ENCODE measurements around the gene PYDC2.

The PYDC2 gene

DNA sequence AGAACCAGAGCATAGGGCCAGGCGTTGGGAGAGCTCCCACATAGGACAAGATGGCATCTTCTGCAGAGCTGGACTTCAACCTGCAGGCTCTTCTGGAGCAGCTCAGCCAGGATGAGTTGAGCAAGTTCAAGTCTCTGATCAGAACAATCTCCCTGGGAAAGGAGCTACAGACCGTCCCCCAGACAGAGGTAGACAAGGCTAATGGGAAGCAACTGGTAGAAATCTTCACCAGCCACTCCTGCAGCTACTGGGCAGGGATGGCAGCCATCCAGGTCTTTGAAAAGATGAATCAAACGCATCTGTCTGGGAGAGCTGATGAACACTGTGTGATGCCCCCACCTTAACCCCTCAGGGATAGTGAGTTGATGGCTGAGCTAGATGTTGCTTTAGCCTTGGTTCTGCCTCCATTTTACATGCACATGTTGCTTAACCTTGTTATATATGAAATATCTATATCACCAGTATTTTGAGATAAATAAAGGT, at the start of gene PYDC2:
Gene PYDC2 (plus strand): TSS at position 51 of the 483 bp plus-strand sequence. CDS start 0 bp downstream, at position 51.
- DNase-seq: no peak

DNA sequence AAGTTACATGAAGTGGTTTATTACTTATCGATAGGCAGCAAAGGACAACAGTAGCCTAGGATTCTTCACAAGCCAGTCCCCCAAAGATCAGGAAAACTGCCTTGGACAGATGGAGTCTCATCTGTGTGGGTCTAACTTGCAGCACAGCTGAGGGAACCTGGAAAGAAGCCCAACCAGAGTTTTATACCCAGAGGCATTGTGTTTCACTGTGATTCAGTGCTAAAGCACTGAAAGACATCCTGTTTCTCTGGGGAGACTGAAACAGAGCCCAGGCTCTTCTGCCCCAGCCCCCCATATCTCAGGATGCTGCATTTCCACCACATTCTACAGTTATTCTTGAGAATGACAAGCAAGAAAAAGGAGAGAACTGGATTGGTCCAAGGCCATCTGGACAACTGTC, 48.2 kb upstream of the PYDC2 start:
- no peak for DNase-seq

DNA sequence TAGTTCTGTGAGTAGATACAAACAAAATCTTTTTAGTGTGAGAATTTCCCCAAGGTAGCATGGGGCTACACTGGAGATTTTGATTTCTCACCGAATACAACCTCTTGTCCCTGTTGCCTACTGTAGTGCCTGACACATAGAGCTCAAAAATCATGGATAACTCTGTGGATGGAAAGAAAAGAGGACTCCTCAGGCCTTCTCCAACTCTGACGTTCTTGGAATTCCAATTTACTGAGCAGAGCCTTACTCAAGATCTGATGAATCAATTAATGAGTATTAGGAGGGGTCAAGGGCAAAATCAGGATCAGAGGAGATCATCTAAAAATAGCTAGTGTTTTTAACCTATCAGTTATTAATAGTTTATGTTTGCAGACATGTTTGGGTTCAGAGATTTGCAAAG, 46.7 kb upstream of the PYDC2 start:
- DNase-seq: no peak

DNA sequence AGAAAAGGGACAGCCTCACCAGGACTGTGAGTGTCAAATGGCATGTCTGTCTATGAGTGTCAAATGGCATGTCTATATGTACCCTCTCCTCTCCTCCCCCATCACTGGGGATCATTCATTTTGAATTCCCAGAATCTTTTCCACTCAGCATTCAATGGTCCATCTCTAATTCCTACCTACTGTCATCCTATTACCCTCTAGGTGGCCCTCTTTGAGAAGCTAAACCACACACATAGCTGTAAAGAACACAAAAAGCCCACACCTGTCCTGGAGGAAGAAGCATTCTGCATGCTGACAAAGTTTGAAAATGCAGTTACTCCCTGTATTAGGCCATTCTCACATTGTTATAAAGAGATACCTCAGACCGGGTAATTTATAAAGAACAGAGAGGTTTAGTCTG, 46.2 kb upstream of the PYDC2 start:
- no peak for DNase-seq

DNA sequence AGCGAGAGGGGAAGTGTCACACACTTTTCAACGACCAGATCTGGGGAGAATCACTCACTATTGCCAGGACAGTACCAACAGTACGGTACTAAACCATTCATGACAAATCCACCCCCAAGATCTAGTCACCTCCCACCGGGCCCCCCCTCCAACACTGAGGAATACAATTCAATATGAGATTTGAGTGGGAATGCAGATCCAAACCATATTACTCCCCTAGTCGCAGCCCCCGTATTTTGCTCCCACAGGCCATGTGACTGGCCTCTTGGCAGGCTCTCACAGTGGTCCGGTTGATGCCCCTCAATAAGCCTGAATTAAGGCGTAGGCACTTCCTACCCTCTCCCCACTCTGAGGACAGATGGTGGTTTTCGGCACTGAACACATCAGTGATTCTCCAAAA, 45.4 kb upstream of the PYDC2 start:
- DNase-seq: no peak

DNA sequence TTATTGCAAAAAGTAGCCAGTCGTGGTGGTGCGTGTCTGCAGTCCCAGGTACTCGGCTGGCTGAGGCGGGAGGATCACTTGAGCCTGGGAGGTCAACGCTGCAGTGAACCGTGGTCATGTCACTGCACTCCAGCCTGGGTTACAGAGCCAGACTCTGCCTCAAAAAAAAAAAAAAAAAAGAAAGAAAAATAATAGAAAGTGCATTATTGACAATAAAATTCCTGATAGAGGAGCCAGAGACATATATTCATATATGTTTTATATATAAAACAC, 43.6 kb upstream of the PYDC2 start:
- no peak for DNase-seq

DNA sequence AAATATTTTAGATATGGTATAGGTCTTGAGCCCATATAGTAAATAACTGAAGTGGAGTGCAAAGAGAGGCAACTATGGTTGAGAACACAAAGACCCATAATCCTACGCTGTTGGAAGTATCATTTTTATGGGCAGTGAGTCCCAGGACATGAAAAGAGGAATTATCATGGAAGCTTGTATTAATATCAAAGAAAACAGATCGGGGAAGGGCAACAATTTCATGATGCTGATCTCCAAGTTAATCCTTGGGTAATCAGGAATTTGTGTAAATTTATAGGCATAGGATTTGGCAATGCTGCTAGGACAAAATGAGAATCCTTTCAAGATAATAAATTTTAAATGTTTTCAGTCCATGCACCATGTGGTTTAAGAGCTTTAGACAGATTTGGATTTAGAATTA, 40.2 kb upstream of the PYDC2 start:
- no peak for DNase-seq

DNA sequence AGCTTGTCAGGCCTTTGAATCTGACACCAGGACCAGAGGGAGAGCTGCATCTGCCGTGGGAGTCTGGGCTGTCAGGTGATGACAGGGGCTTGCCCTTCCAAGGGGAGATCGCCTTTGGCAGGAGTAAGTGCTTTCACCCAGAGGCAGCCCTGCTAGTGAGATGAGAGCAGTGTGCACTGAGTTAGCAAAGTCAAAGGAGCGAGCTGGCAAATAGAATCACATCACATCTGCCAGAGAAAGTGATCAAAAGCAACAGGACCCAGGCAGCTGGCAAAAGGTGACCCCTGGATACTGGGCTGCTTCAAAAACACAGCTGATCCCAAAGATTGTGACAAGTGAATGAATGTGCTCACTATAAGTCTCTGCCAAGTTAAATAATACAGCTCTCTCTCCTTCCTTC, 36.1 kb upstream of the PYDC2 start:
- peak; percentile 81 for DNase-seq

DNA sequence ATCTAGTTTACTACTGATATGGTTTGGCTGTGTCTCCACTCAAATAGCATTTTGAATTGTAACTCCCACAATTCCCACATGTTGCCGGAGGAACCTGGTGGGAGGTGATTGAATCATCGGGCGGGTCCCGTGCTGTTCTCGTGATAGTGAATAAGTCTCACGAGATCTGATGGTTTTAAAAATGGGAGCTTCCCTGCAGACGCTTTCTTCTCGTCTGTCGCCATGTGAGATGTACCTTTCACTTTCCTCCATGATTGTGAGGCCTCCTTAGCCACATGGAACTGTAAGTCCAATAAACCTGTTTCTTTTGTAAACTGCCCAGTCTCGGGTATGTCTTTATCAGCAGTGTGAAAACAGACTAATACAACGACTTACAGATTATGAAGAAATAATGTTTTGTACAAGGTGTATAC, 35.6 kb upstream of the PYDC2 start:
- DNase-seq: peak; percentile 65

DNA sequence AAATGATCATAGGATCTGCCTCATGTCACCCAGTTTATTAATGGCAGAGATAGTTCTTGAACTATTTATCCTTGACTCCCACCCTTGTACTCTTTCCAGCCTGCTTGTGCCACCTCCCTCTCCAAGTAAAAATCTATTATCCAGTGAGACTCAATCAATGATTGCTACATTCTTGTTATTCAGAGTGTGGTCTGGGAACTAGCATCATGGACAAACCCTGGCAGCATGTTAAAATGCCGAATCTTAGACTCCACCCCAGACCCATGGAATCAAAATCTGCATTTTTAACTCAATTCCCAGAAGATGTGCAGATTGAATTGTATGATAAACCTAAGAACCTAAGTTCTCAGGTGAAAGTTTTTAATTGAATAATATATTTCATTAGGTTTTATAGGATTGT, 34.7 kb upstream of the PYDC2 start:
- no peak for DNase-seq

DNA sequence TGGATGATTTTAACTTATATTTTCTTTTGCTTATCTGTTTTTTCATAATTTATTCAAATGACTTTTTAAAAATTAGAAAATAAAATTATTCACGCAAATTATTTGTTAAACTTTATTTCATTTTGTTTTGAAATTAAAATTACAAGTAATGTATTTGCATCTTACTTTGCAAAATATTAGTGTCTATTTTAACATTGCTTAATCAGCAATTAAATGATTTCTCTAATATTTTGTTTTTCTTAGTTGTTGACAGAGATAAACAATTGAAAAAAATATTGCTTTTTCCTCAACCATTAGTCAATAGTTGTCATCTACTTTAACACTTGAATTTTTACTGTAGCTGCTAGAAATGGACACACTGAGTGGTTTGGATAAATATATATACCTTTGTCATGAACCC, 32.8 kb upstream of the PYDC2 start:
- no peak for DNase-seq

DNA sequence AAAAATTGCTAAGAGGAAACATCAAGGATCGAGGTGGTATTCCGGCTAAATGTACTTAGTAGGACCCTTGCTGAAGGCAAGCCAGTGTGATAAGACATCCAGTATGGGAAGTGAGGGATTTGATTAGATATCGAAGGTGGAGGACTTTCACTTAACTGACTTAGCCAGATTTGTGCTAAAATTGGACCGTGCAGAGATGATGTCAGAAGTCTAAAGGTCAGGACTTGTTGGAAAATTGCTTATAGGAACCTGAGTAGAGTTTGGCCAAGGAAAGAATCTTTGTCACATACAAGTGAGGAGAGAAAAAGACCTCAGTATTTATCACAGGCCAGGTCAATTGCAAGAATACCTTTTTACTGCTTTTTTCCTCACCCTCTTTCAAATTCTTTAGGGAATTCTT, 30.9 kb upstream of the PYDC2 start:
- no peak for DNase-seq

DNA sequence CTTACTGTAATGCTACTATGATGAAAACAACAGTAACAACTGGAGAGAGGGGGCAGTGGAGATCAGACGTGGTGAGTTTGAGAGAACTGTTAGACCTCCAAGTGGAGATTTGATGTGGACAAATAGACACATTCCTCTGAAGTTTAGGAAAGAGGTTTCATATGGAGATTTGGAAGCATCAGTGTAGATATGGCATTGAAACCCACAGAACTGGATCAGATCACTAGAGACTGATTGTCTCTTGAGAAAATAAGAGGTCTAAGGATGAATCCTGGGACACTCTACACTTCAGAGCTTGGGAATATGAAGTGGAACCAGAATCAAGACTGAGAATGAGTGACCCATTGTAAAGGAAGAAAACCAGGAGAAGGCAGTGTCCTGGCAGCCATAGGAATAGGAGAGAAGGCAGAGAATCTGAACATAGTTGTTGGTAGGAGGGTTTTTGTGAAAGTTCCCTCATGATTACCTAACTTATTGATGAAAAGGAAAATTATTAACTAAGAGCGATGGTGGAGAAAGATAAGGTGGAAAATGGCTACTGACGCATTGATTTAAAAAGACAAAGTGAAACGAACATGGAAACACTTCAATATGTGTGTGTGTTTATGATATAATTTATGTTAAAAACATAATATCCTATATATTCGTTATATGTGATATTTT, 29.7 kb upstream of the PYDC2 start:
- DNase-seq: no peak

DNA sequence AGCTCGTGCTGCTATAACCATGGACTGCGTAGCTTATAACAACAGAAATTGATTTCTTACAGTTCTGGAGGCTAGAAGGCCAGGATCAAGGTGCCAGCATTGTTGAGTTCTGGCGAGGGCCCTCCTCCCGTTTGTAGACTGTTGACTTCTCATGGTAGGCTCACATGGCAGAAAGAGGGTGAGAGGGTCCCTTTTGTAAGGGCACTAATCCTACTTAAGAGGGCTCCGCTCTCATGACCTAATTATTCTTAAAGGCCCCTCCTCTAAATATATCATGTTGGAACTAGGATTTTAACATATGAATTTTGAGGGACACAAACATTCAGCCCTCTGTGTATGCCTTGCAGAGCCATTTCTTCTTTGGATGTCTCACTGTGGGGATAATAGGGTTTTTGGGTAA, 28.8 kb upstream of the PYDC2 start:
- no peak for DNase-seq

DNA sequence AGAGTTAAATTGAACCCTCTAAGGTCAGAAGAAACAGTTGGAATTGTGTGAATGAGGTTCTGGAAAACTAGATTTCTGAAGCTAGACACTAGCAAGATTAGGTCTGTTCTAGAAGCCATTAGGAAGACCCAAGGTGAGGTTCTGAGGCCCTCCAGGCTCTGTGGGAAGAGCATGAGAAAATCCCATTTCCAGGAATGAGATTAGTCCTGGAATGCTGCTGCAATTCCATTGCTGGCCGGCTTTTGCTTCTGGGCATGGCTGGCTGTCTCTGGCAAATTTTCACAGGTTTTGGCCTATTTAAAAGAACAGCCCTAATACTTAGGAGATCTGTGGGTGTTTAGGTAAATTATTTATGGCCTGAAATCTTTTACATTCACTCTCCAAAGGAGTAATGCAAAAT, 26.9 kb upstream of the PYDC2 start:
- DNase-seq: no peak

DNA sequence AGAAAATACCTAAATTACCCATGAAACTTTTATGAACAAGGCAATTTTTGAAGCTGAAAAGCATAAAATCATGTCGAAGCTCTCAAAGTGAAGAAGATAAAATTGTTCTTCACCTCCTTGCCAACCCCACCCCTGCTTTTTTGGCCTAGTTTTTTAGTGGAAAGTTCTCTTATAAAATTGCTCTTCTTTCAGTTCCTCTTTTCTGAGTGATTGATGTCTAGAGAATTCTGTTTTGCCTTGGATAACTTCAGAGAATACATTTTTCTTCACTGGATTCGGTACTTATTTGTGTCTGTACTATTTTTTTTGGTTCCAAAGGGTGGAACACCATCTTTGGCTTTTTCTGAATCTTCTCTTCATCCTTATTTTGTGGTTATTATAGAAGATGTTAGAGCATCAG, 25.0 kb upstream of the PYDC2 start:
- no peak for DNase-seq

DNA sequence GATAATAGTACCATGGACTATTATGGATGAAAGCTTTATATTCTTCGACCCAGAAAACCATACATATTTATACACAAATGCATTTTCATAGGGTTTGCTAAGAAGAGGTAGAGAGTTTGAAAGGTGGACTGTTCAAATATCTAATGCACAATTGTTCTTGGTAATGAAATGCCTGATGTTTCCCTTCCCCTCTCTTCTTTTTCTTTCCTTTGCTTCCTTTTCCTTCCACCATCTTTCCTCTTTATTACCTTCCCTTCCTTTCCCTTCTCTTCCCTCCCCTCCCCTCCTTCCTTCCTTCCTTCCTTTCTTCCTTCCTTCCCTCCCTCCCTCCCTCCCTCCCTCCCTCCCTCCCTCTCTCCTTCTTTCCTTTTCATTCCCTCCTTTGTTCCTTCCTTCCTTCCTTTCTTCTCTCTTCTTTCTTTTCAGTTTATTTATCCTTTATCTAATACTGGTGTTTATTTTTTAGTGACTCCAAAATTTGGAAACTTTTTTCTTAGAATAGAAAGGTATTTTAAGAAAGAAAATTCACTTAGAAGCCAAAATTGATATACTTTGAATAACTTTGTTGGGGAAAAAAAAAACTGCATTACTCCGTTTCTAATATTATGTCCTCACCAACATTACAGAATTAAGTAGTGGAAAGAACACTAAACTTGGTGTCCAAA, 22.7 kb upstream of the PYDC2 start:
- DNase-seq: no peak

DNA sequence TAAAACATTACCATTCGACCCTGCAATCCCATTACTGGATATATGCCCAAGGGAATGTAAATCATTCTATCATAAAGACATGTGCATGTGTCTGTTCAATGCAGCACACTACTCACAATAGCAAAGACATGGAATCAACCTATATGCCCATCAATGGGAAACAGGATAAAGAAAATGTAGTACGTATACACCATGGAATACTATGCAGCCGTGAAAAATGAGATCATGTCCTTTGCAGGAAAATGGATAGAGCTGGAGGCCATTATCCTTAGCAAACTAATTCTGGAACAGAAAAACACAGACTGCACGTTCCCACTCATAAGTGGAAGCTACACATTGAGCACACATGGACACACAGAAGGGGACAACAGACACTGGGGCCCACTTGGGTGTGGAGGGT, 20.4 kb upstream of the PYDC2 start:
- no peak for DNase-seq

DNA sequence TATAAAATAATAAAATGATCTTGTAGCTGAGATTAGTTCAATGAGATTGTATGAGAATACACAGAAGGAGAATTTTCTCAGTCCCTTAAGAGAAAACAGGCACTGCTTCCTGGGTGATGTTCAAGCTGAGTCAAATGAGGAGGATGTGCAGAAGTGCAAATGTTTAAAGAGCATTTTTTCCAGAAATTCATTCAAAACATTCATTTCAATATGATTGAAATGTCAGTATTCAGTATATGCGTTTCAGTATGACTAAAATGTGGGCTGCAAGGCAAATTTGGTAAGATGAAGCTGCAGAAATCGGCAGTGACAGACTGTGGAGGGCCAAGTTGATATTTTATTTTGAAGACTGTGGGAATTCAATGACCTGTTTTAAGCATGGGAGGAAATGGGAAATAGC, 19.3 kb upstream of the PYDC2 start:
- no peak for DNase-seq

DNA sequence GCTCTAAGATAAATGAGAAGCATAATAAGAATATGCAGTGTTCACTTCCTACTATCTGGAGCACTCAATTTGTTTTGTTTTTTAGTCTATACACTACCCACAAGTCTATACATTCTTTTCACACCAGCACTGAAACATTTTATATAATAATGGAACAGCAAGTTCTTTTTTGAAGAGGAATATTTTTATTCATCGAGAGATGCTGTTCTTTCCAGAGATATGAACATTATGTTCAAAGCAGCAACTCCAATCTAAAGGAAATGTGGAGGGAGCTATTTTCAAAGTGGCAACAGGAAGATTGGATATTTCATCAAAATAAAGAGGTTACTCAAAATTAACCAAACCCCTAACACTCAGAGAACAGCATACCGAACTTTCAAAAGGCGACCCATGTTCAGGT, 16.4 kb upstream of the PYDC2 start:
- DNase-seq: no peak

DNA sequence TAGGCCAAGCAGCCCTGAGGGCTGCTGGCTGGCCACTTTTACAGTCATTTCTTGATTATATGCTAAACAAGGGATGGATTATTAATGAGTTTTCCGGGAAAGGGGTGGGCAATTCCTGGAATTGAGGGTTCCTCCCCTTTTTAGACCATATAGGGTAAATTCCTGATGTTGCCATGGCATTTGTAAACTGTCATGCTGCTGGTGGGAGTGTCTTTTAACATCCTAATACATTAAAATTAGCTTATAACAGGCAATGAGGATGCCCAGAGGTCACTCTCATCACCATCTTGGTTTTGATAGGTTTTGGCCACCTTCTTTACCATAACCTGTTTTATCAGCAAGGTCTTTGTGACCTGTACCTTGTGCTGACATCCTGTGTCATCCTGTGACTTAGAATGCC, 11.7 kb upstream of the PYDC2 start:
- DNase-seq: no peak

DNA sequence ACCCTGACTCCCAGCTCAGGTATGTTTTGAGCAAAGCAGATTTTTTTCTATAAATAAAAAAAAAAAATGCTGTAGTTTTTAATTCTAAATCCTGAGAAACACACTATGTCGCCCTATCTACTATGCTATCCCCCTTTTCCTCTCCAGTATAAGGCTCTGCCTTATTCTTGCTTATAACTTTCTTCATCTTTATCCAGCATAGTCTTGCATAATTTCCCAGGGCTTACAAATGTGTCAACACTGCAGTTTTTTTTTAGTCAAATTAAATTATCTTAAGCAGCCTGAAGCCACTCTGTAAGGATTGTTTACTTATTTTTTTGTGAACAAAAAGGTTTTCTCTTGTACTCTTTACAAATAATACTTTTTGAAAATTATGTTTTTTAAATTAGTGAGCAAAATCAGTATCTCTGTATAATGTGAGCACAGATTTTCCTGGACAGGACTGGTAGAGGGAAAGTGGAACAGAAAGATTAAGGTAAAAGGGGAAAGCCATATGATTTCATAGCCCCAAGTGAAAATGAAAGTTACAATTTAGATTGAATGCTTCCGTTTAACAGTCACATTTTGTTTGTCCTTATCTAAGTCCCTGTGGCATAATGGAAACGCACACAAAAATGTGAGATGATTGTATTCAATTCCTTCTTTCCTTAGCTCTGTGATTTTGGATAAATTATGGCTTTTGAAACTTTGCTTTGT, 5.6 kb upstream of the PYDC2 start:
- no peak for DNase-seq

DNA sequence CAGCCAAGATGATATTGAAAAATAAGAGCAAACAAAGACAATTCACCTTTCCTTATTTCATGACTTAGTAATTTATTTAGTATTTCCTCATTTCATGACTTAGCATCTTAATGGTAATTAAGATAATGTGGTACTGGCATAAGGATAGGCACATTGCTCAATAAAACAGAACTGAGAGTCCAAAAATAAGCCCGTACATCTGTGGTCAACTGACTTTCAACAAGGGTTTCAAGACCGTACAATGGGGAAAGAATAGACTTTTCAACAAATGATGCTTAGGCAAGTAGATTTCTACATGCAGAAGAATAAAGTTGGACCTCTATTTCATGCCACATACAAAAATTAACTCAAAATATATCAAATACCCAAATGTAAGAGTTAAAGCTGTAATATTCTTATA, 603 bp upstream of the PYDC2 start:
- no peak for DNase-seq

DNA sequence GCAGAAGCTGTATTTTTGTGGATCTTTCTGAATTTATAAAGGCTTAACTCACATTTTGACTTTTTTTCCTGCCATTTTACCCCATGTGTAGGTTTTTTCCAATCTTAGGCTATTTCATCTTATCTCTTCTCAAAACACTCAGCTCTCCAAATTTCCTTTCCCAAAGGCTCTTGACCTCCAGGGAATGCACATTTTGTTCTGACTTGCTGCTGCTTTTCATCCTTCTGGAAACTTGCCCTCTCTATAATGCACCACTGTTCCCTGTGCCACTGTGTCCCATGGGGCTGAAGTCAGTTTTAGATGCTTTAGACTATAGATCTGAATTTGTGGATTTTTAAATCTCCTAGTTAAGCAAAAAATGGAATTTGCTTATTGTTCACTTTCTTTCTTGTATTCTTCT, 9.1 kb downstream of the PYDC2 start:
- no peak for DNase-seq

DNA sequence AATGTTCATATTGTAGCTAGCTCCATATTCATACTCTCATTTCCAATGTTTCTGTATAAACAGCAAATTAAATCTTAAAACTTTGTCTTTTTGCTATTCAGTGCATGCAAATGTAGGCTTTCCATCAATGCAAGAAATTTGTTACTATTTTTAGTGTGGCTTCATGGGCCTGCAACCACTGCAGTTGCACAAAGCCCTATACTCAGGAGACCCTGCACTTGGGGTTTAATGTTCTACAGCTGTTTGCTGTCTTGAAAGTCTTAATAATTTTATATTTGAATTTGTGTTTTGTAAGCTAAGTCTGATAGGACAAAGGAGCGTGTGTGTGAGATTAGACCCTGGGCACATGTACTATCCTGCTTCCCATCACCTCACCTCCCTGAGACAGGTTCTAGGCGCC, 9.6 kb downstream of the PYDC2 start:
- DNase-seq: no peak

Data from eye (tissue), 1 donor.